ENCODE data around the gene LIMK2. TPM values are rescaled to one million over a fixed set of nuclear protein-coding genes. Genes with fewer than 3 reads are reported as not detected.
"Not testable (repeated sequence)": the region's sequence is repeated elsewhere in the genome, so short reads cannot be mapped to it uniquely, and the experiment has no call there.

Gene LIMK2
- total RNA-seq, 1 experiment from 2014 or later: 8.7 TPM

- DNase-seq (ENCODE audit: low read depth): peak; percentile 84
Measured at GRCh38 chr22:31290494-31291471, 78.7 kb downstream of the LIMK2 start.

GRCh38 chr22:31291481-31292235, 79.6 kb downstream of the LIMK2 start:
- DNase-seq (ENCODE audit: low read depth): peak; percentile 3

GRCh38 chr22:31292236-31292989, 80.3 kb downstream of the LIMK2 start, which contains the start of gene PIK3IP1:
Gene PIK3IP1, minus strand, starts transcription at chr22:31292488. Its CDS starts 144 bp downstream, at chr22:31292344.
- peak; percentile 74 for DNase-seq (ENCODE audit: low read depth)

- DNase-seq (ENCODE audit: low read depth): no peak
Measured at GRCh38 chr22:31295360-31295759, 83.3 kb downstream of the LIMK2 start.

GRCh38 chr22:31295831-31296657, 83.9 kb downstream of the LIMK2 start:
- peak; percentile 6 for DNase-seq (ENCODE audit: low read depth)

DNA sequence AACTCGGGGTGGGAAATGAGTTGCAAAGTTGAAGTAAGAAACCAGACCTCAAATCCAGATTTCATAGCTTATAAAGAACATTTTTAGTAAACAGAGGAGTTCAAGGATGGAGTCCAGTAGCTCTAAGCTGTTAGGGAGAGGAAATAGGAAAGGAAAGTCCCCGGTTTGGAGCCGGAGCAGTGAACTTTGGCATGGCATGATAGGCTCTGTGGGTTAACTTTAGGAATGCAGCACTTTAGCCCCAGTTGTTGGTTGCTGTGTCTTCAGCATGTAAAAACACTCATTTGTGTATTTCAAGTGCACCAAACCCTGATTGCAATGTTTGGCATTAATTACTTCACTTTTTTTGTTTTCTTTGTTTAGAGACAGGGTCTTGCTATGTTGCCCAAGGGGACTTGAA, 88.8 kb downstream of the LIMK2 start:
- no peak for DNase-seq (ENCODE audit: low read depth)

GRCh38 chr22:31302006-31302405, 89.9 kb downstream of the LIMK2 start:
- no peak for DNase-seq (ENCODE audit: low read depth)

GRCh38 chr22:31302537-31302936, 90.4 kb downstream of the LIMK2 start:
- no peak for DNase-seq (ENCODE audit: low read depth)

GRCh38 chr22:31305194-31305593, 93.1 kb downstream of the LIMK2 start:
- DNase-seq (ENCODE audit: low read depth): no peak

DNA sequence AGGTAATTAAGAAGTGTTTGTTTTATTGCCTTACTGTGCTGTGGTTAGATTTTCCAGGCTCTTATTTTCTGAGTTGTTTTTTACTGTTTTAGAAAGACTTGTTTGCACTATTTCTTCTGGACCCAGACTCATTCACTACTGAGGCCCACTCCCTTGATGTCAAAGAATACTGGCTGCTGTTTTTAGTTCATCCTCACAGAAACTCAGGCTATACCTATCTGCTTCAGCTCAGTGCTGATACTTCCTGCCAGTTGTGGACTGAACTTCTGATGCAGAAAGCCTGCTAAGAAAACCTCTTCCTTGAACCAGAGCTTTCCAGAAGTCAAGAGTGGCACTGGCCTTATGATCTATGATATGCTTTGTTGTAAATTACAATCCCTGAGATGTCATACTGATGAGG, 96.1 kb downstream of the LIMK2 start:
- DNase-seq (ENCODE audit: low read depth): no peak

GRCh38 chr22:31313366-31314147, 101.5 kb downstream of the LIMK2 start:
- peak; percentile 47 for DNase-seq (ENCODE audit: low read depth)

DNA sequence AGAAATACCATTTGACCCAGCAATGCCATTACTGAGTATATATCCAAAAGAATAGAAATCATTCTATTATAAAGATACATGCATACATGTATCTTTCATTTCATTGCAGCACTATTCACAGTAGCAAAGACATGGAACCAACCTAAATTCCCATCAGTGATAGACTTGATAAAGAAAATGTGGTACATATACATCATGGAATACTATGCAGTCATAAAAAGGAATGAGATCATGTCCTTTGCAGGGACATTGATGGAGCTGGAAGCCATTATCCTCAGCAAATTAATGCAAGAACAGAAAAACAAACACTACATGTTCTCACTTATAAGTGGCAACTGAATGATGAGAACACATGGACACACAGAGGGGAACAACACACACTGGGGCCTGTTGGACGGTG, 102.1 kb downstream of the LIMK2 start:
- not testable (repeated sequence) for DNase-seq (ENCODE audit: low read depth)

GRCh38 chr22:31321421-31321820, 109.3 kb downstream of the LIMK2 start:
- DNase-seq (ENCODE audit: low read depth): no peak

GRCh38 chr22:31323578-31324550, 111.8 kb downstream of the LIMK2 start:
- DNase-seq (ENCODE audit: low read depth): no peak

DNA sequence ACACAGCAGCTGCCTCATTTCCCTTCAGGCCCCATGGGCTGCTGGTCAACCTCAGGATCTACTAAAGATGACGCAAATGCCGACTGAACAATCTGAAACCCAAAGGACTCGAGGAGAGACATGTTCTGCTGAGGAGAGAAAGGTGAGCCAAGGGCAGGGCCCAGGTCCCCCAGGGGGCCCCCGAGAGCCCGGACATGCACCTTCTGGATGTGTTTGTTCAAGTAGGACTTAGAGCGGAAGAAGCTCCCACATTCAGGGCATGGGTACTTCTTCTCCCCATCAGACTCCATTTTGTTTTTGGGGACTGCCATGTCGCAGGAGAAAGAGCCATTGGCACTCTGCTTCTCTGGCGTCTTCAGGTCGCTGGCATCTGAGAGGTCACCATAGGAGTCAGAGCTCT, 114.8 kb downstream of the LIMK2 start:
- no peak for DNase-seq (ENCODE audit: low read depth)

DNA sequence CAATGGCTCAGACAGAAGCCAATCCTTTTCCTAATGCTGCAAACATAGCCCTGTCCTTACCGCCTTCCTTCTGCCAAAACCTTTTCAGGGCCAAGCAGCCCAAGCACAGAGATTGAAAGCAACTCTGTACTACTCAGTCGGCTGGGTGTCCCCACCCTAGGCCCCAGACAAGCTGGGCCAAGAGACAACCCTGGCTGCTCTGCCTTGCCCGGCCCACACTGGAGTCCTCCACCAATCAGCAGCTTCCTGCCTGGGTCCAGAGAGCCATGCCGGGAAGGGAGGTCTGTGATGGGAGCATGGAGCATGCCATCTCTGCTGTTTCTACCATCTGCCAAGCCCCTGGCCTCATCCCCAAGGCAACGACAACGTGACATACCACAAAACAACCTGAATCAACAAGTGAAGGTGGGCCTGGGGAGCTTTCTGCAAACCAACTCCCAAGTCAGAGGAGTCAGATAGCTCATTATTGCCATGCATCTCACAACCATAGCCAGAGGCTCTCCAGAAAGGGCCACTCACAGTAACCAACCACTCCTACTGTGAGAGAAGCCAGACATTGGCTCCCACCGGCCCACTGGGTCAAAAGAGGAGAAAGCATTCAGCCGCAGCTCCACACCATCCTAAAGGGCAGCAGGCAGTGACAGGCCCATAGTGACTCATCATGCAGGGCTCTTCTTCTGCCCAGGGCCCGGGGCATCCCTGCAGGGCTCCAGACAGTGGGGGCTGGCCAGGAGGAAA, 115.9 kb downstream of the LIMK2 start:
- DNase-seq (ENCODE audit: low read depth): no peak

GRCh38 chr22:31328544-31328960, 116.5 kb downstream of the LIMK2 start:
- DNase-seq (ENCODE audit: low read depth): no peak

DNA sequence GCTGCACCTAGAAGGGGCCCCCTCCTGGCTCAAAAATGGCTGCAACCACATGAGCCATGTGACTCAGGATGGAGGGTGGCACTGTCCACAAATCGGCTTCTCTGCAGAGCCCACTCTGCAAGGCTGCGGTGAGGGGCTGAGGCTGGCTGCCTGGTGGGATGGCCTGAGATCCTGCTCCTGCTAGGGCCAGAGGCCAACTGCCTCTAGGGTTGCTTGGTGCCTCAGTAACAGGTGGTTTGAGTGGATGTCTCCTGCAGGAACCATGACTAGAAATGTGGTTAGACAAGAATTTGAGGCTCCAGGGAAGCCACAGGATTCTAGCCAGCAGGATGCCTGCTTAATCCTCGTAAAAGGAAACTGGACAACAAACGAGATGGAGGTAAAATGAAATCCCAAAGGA, 116.9 kb downstream of the LIMK2 start:
- DNase-seq (ENCODE audit: low read depth): peak; percentile 14
